Measurements from ENCODE around the gene CHMP2A. TPM values are rescaled to one million over a fixed set of nuclear protein-coding genes. Genes with fewer than 3 reads are reported as not detected.

CHMP2A gene
- total RNA-seq, 2 donors from 2014 or later = 22.7 to 66.4 TPM

GRCh38 chr19:58552655-58553054, 2.2 kb downstream of the CHMP2A start:
- H3K4me3 ChIP-seq = no peak overlapping the region
- 86 to 95% methylated on average over 2 of the region's 2 CpGs for WGBS, 2 donors
- H3K9me3 ChIP-seq = no peaks in the 10 kb centered on the region
- peaks cover 40% of the 10 kb centered on the region for H3K4me1 ChIP-seq
- H3K27ac ChIP-seq = no peak overlapping the region
- peaks cover 16 to 40% of the 10 kb centered on the region in 2 donors for H3K36me3 ChIP-seq (replicated peaks in 1 of 2; ENCODE audit: insufficient read depth in 1 of 2, low read depth in 2 of 2)
- no peak for TF ChIP-seq CTCF (IDR thresholded peaks at IDR 0.05)
- TF ChIP-seq POLR2A (IDR thresholded peaks at IDR 0.05) = no peak
- no peak for ATAC-seq
- no peaks in the 10 kb centered on the region for H3K27me3 ChIP-seq
- intact Hi-C loops (cut with DNase I) = no loop called here
- no peak for DNase-seq

GRCh38 chr19:58551577-58552471, 3.1 kb downstream of the CHMP2A start:
- no peak for ATAC-seq
- whole genome bisulfite sequencing, 2 donors = 87 to 92% methylated on average over 15 to 18 of the region's 18 CpGs
- H3K4me3 ChIP-seq = no peak overlapping the region
- DNase-seq = peak in 1 of 4 donors; percentile 11
- no peaks in the 10 kb centered on the region for H3K27me3 ChIP-seq
- intact Hi-C loops (cut with DNase I) = no loop called here
- peaks cover 34% of the 10 kb centered on the region for H3K4me1 ChIP-seq
- H3K27ac ChIP-seq = no peak overlapping the region
- H3K36me3 ChIP-seq (replicated peaks in 1 of 2; ENCODE audit: insufficient read depth in 1 of 2, low read depth in 2 of 2) = peaks cover 16 to 43% of the 10 kb centered on the region in 2 donors
- no peaks in the 10 kb centered on the region for H3K9me3 ChIP-seq
- TF ChIP-seq POLR2A (IDR thresholded peaks at IDR 0.05) (no peak), CTCF (IDR thresholded peaks at IDR 0.05) (no peak)

- H3K27me3 ChIP-seq = no peaks in the 10 kb centered on the region
- peaks cover 34% of the 10 kb centered on the region for H3K4me1 ChIP-seq
- H3K36me3 ChIP-seq (replicated peaks in 1 of 2; ENCODE audit: insufficient read depth in 1 of 2, low read depth in 2 of 2) = peaks cover 12 to 43% of the 10 kb centered on the region in 2 donors
- H3K27ac ChIP-seq = no peak overlapping the region
- ATAC-seq (no peak), DNase-seq (no peak)
- H3K9me3 ChIP-seq = no peaks in the 10 kb centered on the region
- no peak overlapping the region for H3K4me3 ChIP-seq
- intact Hi-C loops (cut with DNase I) = no loop called here
- TF ChIP-seq POLR2A (IDR thresholded peaks at IDR 0.05) (no peak), CTCF (IDR thresholded peaks at IDR 0.05) (no peak)
- WGBS, 2 donors = 22 to 57% methylated on average over 1 of the region's 1 CpG
These were observed 3.8 kb downstream of the CHMP2A start for GRCh38 chr19:58551123-58551497.

GRCh38 chr19:58550362-58551122, 4.4 kb downstream of the CHMP2A start:
- peaks cover 12 to 43% of the 10 kb centered on the region in 2 donors for H3K36me3 ChIP-seq (replicated peaks in 1 of 2; ENCODE audit: insufficient read depth in 1 of 2, low read depth in 2 of 2)
- intact Hi-C loops (cut with DNase I) = no loop called here
- no peak overlapping the region for H3K27ac ChIP-seq

More at GRCh38 chr19:58550362-58551122, 4.4 kb downstream of the CHMP2A start:
- H3K9me3 ChIP-seq = no peaks in the 10 kb centered on the region
- WGBS, 2 donors = 83 to 85% methylated on average over 11 to 13 of the region's 13 CpGs
- no peak for ATAC-seq
- H3K27me3 ChIP-seq = no peaks in the 10 kb centered on the region
- H3K4me3 ChIP-seq = no peak overlapping the region
- H3K4me1 ChIP-seq = peaks cover 35% of the 10 kb centered on the region
- DNase-seq = no peak
- no peak for TF ChIP-seq POLR2A (IDR thresholded peaks at IDR 0.05)
- no peak for TF ChIP-seq CTCF (IDR thresholded peaks at IDR 0.05)
